ENCODE data around the gene EPHB6.

GRCh38 chr7:142892951-142893350 is 38.1 kb downstream of the EPHB6 start:
- no peak for TF ChIP-seq CTCF (IDR thresholded peaks at IDR 0.05)
- TF ChIP-seq POLR2A (IDR thresholded peaks at IDR 0.05), result no peak

Measured in breast epithelium (tissue), 3 donors.